ENCODE data around the gene UNC13B. TPM values are rescaled to one million over a fixed set of nuclear protein-coding genes. Genes with fewer than 3 reads are reported as not detected.
A peak's percentile ranks its signal among the peaks of the same experiment; 100 is the strongest.

Gene UNC13B
- total RNA-seq, 1 experiment from 2014 or later, result 49.3 TPM

DNA sequence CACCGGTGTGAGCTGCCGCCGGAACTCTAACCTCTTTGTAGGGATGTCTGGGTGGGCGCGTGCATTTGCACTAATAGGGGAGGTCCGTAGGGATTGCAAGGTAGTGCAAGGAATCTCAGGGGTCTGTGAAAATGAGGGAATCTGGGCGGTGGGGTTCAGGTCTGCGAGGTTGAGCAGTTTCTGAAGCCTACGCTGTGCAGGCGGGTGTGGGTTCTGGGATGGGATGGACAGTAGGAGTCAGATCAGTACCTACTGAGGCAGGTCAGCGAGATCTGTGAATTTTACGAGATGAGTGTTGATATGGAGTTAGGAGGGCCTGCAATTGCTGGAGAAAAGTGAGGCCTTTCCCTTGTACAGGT is 45.3 kb upstream of the UNC13B start:
- ChIA-PET POLR2A (interaction anchor here (0.6 to 1.9 kb wide), 4 partner anchors 20 to 127 kb away, joined by 3 to 7 read pairs (median 4); partner anchors contain the start of genes DNAJB5, PIGO and UNC13B), CTCF (interaction anchor here (0.7 to 3.4 kb wide), 27 partner anchors 10 to 437 kb away, joined by 3 to 77 read pairs (median 5); partner anchors contain the start of genes PIGO, RUSC2, STOML2 and UNC13B)
- Mint-ChIP-seq H3K4me1 (peaks cover 31% of the 10 kb centered on the region), H3K4me3 (peak overlapping the region; percentile 98), H3K27ac (peak overlapping the region; percentile 96), H3K9me3 (no peaks in the 10 kb centered on the region), H3K36me3 (no peaks in the 10 kb centered on the region), H3K27me3 (ENCODE audit: low read depth) (no peaks in the 10 kb centered on the region)
- ATAC-seq (no peak), DNase-seq (ENCODE audit: low spot score) (no peak)
- TF ChIP-seq, protein P1, sequence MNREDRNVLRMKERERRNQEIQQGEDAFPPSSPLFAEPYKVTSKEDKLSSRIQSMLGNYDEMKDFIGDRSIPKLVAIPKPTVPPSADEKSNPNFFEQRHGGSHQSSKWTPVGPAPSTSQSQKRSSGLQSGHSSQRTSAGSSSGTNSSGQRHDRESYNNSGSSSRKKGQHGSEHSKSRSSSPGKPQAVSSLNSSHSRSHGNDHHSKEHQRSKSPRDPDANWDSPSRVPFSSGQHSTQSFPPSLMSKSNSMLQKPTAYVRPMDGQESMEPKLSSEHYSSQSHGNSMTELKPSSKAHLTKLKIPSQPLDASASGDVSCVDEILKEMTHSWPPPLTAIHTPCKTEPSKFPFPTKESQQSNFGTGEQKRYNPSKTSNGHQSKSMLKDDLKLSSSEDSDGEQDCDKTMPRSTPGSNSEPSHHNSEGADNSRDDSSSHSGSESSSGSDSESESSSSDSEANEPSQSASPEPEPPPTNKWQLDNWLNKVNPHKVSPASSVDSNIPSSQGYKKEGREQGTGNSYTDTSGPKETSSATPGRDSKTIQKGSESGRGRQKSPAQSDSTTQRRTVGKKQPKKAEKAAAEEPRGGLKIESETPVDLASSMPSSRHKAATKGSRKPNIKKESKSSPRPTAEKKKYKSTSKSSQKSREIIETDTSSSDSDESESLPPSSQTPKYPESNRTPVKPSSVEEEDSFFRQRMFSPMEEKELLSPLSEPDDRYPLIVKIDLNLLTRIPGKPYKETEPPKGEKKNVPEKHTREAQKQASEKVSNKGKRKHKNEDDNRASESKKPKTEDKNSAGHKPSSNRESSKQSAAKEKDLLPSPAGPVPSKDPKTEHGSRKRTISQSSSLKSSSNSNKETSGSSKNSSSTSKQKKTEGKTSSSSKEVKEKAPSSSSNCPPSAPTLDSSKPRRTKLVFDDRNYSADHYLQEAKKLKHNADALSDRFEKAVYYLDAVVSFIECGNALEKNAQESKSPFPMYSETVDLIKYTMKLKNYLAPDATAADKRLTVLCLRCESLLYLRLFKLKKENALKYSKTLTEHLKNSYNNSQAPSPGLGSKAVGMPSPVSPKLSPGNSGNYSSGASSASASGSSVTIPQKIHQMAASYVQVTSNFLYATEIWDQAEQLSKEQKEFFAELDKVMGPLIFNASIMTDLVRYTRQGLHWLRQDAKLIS (CRISPR knock-in tag; IDR thresholded peaks at IDR 0.05; ENCODE audit: borderline replicate concordance), result no peak
- no peak for TF ChIP-seq TEAD4 (CRISPR knock-in tag; IDR thresholded peaks at IDR 0.05)
- TF ChIP-seq, protein P2, sequence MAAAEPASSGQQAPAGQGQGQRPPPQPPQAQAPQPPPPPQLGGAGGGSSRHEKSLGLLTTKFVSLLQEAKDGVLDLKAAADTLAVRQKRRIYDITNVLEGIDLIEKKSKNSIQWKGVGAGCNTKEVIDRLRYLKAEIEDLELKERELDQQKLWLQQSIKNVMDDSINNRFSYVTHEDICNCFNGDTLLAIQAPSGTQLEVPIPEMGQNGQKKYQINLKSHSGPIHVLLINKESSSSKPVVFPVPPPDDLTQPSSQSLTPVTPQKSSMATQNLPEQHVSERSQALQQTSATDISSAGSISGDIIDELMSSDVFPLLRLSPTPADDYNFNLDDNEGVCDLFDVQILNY (CRISPR knock-in tag; IDR thresholded peaks at IDR 0.05), result no peak
- no peak for TF ChIP-seq ZNF219 (CRISPR knock-in tag; IDR thresholded peaks at IDR 0.05; ENCODE audit: borderline replicate concordance)
- TF ChIP-seq NFATC4 (CRISPR knock-in tag; IDR thresholded peaks at IDR 0.05), result no peak
- no peak for TF ChIP-seq ZNF263 (CRISPR knock-in tag; IDR thresholded peaks at IDR 0.05; ENCODE audit: low read depth)
- TF ChIP-seq ZSCAN18 (CRISPR knock-in tag; IDR thresholded peaks at IDR 0.05), result no peak
- TF ChIP-seq ZNF232 (CRISPR knock-in tag; IDR thresholded peaks at IDR 0.05), result no peak
- no peak for TF ChIP-seq NR3C1 (CRISPR knock-in tag; conservative IDR thresholded peaks at IDR 0.05; ENCODE audit: low read depth)
- TF ChIP-seq NR2C2 (CRISPR knock-in tag; IDR thresholded peaks at IDR 0.05), result no peak
- no peak for TF ChIP-seq USF2 (CRISPR knock-in tag; IDR thresholded peaks at IDR 0.05)
- TF ChIP-seq, protein P3, sequence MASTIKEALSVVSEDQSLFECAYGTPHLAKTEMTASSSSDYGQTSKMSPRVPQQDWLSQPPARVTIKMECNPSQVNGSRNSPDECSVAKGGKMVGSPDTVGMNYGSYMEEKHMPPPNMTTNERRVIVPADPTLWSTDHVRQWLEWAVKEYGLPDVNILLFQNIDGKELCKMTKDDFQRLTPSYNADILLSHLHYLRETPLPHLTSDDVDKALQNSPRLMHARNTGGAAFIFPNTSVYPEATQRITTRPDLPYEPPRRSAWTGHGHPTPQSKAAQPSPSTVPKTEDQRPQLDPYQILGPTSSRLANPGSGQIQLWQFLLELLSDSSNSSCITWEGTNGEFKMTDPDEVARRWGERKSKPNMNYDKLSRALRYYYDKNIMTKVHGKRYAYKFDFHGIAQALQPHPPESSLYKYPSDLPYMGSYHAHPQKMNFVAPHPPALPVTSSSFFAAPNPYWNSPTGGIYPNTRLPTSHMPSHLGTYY (CRISPR knock-in tag; IDR thresholded peaks at IDR 0.05), result no peak

GRCh38 chr9:35116898-35117551 is 44.8 kb upstream of the UNC13B start:
- Mint-ChIP-seq H3K9me3 (no peaks in the 10 kb centered on the region), H3K27ac (peak overlapping the region; percentile 96), H3K4me3 (peak overlapping the region; percentile 98), H3K4me1 (peaks cover 28% of the 10 kb centered on the region), H3K27me3 (ENCODE audit: low read depth) (no peaks in the 10 kb centered on the region), H3K36me3 (no peaks in the 10 kb centered on the region)
- ChIA-PET CTCF (interaction anchor here (0.7 to 3.4 kb wide), 30 partner anchors 10 to 437 kb away, joined by 3 to 77 read pairs (median 4); partner anchors contain the start of genes PIGO, RUSC2, STOML2 and UNC13B), POLR2A (interaction anchor here (1.5 kb wide), 1 partner anchor 46 kb away, joined by 5 read pairs; no protein-coding TSS in a partner anchor)
- TF ChIP-seq, protein P4, sequence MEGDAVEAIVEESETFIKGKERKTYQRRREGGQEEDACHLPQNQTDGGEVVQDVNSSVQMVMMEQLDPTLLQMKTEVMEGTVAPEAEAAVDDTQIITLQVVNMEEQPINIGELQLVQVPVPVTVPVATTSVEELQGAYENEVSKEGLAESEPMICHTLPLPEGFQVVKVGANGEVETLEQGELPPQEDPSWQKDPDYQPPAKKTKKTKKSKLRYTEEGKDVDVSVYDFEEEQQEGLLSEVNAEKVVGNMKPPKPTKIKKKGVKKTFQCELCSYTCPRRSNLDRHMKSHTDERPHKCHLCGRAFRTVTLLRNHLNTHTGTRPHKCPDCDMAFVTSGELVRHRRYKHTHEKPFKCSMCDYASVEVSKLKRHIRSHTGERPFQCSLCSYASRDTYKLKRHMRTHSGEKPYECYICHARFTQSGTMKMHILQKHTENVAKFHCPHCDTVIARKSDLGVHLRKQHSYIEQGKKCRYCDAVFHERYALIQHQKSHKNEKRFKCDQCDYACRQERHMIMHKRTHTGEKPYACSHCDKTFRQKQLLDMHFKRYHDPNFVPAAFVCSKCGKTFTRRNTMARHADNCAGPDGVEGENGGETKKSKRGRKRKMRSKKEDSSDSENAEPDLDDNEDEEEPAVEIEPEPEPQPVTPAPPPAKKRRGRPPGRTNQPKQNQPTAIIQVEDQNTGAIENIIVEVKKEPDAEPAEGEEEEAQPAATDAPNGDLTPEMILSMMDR (IDR thresholded peaks at IDR 0.05), result peak; percentile 69
- TF ChIP-seq ZNF671 (CRISPR knock-in tag; IDR thresholded peaks at IDR 0.05), result no peak
- TF ChIP-seq GRHL2 (CRISPR knock-in tag; IDR thresholded peaks at IDR 0.05; ENCODE audit: insufficient replicate concordance, severe bottlenecking), result no peak
- TF ChIP-seq ETV6 (CRISPR knock-in tag; IDR thresholded peaks at IDR 0.05), result peak; percentile 53; the same call in 1 of the 2 replicates
- TF ChIP-seq, protein P5, sequence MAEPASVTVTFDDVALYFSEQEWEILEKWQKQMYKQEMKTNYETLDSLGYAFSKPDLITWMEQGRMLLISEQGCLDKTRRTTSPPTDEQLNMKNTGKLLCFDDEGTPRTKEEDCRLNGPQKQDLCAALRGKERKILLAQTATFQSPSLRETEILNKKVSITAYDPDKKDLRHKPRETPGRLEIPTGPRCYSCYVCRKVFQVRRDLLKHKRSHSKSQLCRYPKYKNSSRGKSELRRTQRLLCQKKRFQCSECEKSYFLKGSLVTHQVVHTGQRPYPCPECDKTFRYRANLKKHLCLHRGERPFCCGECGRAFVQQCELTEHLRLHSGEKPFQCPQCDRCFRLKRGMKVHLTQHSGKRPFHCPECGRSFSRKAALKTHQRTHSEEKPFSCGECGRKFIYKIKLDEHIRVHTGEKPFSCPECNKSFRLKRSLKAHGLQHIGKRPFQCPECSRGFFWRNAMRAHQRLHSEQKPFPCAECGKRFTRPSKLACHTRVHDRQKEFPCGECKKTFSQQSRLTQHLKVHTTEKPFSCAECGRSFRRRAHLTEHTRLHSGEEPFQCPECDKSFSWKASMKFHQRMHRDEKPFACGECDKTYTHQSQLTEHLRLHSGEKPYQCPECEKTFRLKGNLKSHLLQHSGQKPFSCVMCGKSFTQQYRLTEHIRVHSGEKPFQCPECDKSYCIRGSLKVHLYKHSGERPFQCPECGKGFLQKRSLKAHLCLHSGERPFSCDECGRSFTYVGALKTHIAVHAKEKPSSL (CRISPR knock-in tag; conservative IDR thresholded peaks at IDR 0.05), result no peak
- ATAC-seq (peak; percentile 34), DNase-seq (ENCODE audit: low spot score) (peak; percentile 92)
